ENCODE results near the gene SPTBN5. TPM values are rescaled to one million over a fixed set of nuclear protein-coding genes. Genes with fewer than 3 reads are reported as not detected.

The SPTBN5 gene
- total RNA-seq, 1 donor from 2014 or later: 0.41 TPM

DNA sequence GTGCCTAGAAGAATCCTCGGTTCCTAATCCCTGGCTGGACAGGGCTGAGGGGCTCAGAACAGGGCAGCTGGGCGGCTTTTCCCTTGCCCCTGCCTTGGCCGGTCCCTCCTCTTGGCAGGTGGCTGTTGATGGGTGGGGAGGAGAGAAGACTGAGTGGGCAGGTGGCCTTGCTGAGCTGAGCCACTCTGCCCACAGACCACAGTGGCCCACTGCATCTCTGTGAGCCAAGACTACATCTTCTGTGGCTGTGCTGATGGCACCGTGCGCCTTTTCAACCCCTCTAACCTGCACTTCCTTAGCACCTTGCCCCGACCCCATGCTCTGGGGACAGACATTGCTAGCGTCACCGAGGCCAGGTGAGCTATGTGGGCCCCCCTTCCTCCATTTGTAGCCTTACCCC, 80.4 kb downstream of the SPTBN5 start:
- DNase-seq (ENCODE audit: low spot score in 2 of 2): no peak

DNA sequence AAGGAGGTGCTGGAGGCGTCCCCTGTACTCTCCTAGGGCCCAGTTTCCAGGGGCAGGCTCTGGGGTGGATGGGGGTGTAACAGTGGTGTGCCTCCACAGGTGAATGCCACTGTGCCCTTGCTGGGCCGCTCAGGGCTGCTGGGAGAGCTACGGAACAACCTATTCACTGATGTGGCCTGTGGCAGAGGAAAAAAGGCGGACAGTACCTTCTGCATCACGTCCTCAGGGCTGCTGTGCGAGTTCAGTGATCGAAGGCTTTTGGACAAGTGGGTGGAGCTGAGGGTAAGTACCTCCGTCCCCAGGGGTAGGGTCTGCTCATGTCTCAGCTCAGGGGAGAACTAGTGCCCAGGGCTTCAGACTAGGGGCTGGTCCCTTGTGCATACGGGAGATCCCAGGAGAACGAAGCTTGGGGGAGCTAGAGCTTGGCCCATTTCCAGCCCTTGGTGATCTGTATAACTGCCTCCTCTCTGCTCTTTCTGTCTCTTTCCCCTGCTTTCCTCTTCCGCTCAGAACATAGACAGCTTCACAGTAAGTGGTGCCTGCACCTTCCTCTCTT, 81.0 kb downstream of the SPTBN5 start:
- FAIRE-seq: no peak
- DNase-seq (ENCODE audit: low spot score in 2 of 2): no peak

More for the DNA sequence above, 80.4 kb downstream of the SPTBN5 start:
- no peak for FAIRE-seq

GRCh38 chr15:41811432-41812195, 82.2 kb downstream of the SPTBN5 start:
- peak; percentile 67 to 85 for DNase-seq (ENCODE audit: low spot score in 2 of 2)
- peak; percentile 28 for FAIRE-seq

DNA sequence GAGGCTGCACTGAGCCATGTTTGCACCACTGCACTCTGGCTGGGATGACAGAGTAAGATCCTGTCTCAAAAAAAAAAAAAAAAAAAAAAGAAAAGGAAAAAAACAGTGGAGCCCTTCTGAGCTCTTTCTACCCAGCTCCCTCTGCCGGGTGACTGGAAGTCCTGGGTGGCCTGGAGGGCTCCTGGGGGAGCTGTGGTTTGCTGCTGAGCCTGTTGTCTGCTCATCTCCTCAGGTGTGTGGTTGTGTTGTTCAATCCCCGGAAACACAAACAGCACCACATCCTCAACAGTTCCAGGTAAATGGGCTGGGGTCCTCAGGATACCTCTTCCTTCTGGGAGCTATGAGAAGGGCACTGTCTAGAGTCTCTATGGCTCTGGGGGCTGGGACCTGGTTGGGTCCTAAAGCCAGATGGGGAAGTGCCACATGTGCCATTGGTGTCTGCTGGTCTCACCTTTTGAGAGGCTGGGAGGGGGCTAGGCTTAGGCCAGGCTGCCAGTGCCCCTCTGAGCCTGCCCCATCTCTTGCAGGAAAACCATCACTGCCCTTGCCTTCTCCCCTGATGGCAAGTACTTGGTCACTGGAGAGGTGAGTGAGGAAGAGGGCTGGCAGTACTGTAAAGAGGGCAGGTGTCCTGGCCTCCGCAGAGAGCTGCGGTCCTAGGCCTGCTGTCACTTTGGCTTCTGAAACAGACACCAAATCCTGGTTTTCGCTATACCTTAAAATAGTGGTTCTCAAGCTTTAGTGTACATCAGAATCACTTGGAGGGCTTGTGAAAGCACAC, 83.0 kb downstream of the SPTBN5 start:
- no peak for FAIRE-seq
- no peak for DNase-seq (ENCODE audit: low spot score in 2 of 2)

DNA sequence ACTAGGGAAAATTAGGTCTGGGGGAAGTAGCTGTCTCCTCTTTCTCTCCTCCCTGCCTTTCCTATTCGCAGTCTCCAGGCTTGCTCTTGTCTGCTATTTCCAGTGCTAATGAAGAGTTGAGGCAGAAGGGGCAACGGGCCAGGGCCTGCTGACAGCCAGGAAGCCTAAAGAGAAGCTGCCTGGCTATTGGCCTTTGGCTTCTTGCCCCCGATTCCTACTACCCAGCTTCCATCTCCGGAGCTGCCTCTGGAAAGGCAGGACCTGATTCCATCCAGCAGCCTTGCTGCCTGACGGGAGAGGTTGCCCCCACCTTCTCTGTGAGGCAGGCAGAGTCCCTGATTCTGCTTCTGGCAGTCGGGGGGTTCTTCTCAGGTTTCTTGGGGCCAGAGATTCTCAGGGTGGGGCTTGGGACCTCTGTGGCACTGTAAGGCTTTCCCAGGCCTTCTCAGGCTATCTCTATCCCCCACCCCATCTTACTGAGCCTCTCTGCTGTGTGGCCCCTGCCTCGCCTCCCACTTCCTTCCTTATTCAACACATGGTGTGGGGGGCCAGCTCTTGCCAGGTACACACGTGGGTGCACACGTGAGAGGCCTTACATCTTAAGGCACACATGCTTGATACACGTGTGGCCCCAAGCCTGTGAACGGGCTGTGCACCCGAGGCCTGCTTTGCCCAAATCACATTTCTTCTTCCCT, 84.2 kb downstream of the SPTBN5 start:
- no peak for DNase-seq (ENCODE audit: low spot score in 2 of 2)
- FAIRE-seq: no peak

- FAIRE-seq: no peak
Measured at GRCh38 chr15:41809121-41809520, 84.7 kb downstream of the SPTBN5 start.

DNA sequence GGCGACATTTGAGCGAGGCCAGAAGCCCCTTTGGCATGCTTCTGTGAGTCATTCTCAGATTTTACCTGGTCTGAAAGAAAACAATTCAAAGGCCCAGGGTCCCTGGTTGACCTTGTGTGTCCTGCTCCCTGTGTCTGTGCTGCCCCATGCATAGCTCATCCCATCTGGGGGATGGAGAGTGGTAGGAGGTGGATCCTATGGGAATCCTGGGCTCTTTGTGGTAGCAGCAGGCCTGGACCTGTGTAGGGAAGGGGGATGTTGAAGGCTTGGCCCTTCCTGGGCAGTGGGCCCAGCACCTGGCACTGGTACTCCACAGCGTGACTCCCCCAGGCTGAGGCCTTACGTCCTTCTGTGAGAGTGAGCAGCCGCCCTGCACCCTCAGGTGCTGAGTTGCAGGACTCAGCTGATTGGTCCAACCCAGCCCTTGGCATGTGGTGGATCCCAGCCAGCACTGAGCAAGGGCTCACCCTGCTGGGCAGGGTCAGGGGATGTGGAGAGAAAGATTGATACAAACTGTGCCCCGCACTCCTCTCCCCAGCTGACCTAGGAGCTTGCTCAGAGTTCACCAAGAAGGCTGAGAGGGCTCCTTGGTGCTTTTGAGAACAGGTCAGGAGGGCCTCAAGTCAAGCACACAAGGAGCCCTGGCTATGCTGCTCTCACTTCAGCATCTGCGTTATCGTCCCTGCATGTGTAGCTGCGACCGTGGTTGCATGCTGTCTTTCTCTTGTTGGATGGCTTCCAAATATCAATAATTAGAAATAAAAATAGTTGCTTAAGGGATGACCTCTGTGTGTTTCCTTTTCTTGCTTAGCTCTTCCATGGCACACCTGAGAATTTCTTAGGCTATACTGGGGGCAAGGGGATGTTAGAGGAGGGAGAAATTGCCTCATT, 87.3 kb downstream of the SPTBN5 start:
- FAIRE-seq (no peak), DNase-seq (ENCODE audit: low spot score in 2 of 2) (no peak)

More at GRCh38 chr15:41809121-41809520, 84.7 kb downstream of the SPTBN5 start:
- DNase-seq (ENCODE audit: low spot score in 2 of 2): no peak

- no peak for FAIRE-seq
- no peak for DNase-seq (ENCODE audit: low spot score in 2 of 2)
Measured at GRCh38 chr15:41805711-41806110, 88.1 kb downstream of the SPTBN5 start.

- FAIRE-seq: no peak
Measured at GRCh38 chr15:41804916-41805666, 88.8 kb downstream of the SPTBN5 start.

GRCh38 chr15:41804361-41804760, 89.5 kb downstream of the SPTBN5 start:
- no peak for FAIRE-seq
- DNase-seq (ENCODE audit: low spot score in 2 of 2): no peak

More at GRCh38 chr15:41804916-41805666, 88.8 kb downstream of the SPTBN5 start:
- DNase-seq (ENCODE audit: low spot score in 2 of 2): no peak

GRCh38 chr15:41801850-41802455, 91.9 kb downstream of the SPTBN5 start:
- no peak for DNase-seq (ENCODE audit: low spot score in 2 of 2)
- no peak for FAIRE-seq

DNA sequence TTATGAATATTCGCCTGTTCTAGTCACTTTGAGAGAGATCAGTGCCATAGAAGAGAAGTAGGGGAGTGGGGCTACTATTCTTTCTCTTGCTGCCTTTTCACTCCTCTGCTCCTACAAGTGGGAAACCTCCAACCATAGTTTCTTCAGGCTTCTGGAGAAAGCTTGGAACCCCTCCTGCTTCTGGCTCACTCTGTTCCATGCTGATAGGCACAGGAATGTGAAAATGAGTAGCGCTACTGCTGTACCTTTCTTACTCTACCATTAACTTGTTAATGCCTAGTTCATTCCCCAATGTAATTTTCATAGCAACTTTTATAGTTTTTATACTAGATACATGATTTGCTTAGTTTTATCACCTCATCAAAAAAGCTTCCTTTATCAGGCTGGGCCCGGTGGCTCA, 92.7 kb downstream of the SPTBN5 start:
- no peak for FAIRE-seq
- DNase-seq (ENCODE audit: low spot score in 2 of 2): no peak

- FAIRE-seq: no peak
- DNase-seq (ENCODE audit: low spot score in 2 of 2): no peak
Measured at GRCh38 chr15:41799488-41799805, 94.4 kb downstream of the SPTBN5 start.

GRCh38 chr15:41798607-41799487, 95.0 kb downstream of the SPTBN5 start:
- FAIRE-seq (no peak), DNase-seq (ENCODE audit: low spot score in 2 of 2) (no peak)
